ENCODE results near the gene RAB11FIP4. TPM values are rescaled to one million over a fixed set of nuclear protein-coding genes. Genes with fewer than 3 reads are reported as not detected.

RAB11FIP4 gene
- total and polyA plus RNA-seq, 2 donors (not counting 3 experiments of a cell fraction or from before 2014, with no cell fraction given) = 0.08 to 0.38 TPM

GRCh38 chr17:31553506-31553905, 162.0 kb downstream of the RAB11FIP4 start:
- H3K36me3 ChIP-seq (ENCODE audit: control insufficient read depth in 2 of 2, extremely low read depth in 1 of 2, insufficient read depth in 2 of 2, low read length in 2 of 2) = no peaks in the 10 kb centered on the region
- no peak overlapping the region for H3K4me3 ChIP-seq (replicated peaks in 1 of 3; ENCODE audit: insufficient read depth in 1 of 3, low read depth in 1 of 3, low read length in 3 of 3)
- intact Hi-C loops (cut with micrococcal nuclease) = no loop called here
- H3K27me3 ChIP-seq (ENCODE audit: control insufficient read depth in 2 of 2, insufficient read depth in 2 of 2, low read length in 2 of 2) = peaks cover 0 to 4% of the 10 kb centered on the region in 2 experiments
- CTCF ChIA-PET = interaction anchor here (1.8 to 9.7 kb wide), 2 partner anchors 8 to 289 kb away, joined by 4 to 187 read pairs; no protein-coding TSS in a partner anchor
- H3K4me1 ChIP-seq (ENCODE audit: control insufficient read depth, extremely low read depth, insufficient read depth, low read length) = peaks cover 3% of the 10 kb centered on the region
- no peak overlapping the region for H3K27ac ChIP-seq (ENCODE audit: insufficient read depth, low read depth, low read length)
- H3K4me2 ChIP-seq (ENCODE audit: insufficient read depth, low read length) = no peak overlapping the region
- no TSS peak for BruUV-seq (replicated peaks)
- POLR2A ChIA-PET = no interaction called here
- no peaks in the 10 kb centered on the region for H3K79me2 ChIP-seq (ENCODE audit: control insufficient read depth, insufficient read depth, low read length)
- no peaks in the 10 kb centered on the region for H3K9me1 ChIP-seq (replicated peaks; ENCODE audit: control insufficient read depth, extremely low read depth, insufficient read depth, low read length)
- DNase-seq (ENCODE audit: low read depth, low spot score) (no peak), FAIRE-seq (no peak)
- no peaks in the 10 kb centered on the region for H3K9me3 ChIP-seq (replicated peaks; ENCODE audit: control insufficient read depth, insufficient read depth, low read length)
- TF ChIP-seq EZH2 (IDR thresholded peaks at IDR 0.05; ENCODE audit: borderline replicate concordance, low read depth, low read length, severe bottlenecking) (no peak), MYC (IDR thresholded peaks at IDR 0.05; ENCODE audit: low read depth, low read length) (no peak), POLR2A (IDR thresholded peaks at IDR 0.05; ENCODE audit: low read depth, low read length) (no peak), MAX (IDR thresholded peaks at IDR 0.05; ENCODE audit: insufficient read depth, insufficient read length) (no peak), POLR2AphosphoS5 (IDR thresholded peaks at IDR 0.05; ENCODE audit: insufficient read depth, low read depth, low read length) (no peak), FOS (IDR thresholded peaks at IDR 0.05; ENCODE audit: borderline replicate concordance, insufficient read depth, low read length) (no peak), GATA2 (IDR thresholded peaks at IDR 0.05; ENCODE audit: insufficient read depth, insufficient read length, low read depth, low read length) (no peak), CTCF (IDR thresholded peaks at IDR 0.05; ENCODE audit: extremely low read depth in 1 of 2, insufficient read depth in 1 of 2, low read depth in 1 of 2, low read length in 2 of 2) (no peak), JUN (IDR thresholded peaks at IDR 0.05; ENCODE audit: borderline replicate concordance, insufficient read depth, insufficient read length, low read depth) (no peak)
- H3K9ac ChIP-seq (replicated peaks; ENCODE audit: extremely low read depth, insufficient read depth, low read length) = no peak overlapping the region
- dilution Hi-C loops (cut with MboI; ENCODE audit: extremely low pct_ligation_motif_present, low sequenced_read_pairs) = no loop called here
- H4K20me1 ChIP-seq (replicated peaks; ENCODE audit: control insufficient read depth, extremely low read depth, insufficient read depth, low read length) = no peaks in the 10 kb centered on the region
- no peak overlapping the region for H2AFZ ChIP-seq (ENCODE audit: low read depth, low read length)
